C4-2B (cell line): ENCODE data around the gene RAB17.

ENCODE experiments used
- H3K27ac ChIP-seq: fragments of 450-650 bp; 2 replicates; pipeline ENCODE4 v1.5.1; 2017
- CTCF ChIP-seq: fragments of 450-650 bp; conservative IDR thresholded peaks from 2 replicates; pipeline ENCODE4 v1.5.1; 2017; ENCODE audit warnings: mild to moderate bottlenecking
- ZFX ChIP-seq: fragments of 450-650 bp; IDR thresholded peaks from 2 replicates; pipeline ENCODE4 v1.6.1; 2017

The RAB17 gene

GRCh38 chr2:237541243-237541642 is 49.3 kb downstream of the RAB17 start:
- H3K27ac ChIP-seq, result peak overlapping the region; percentile 26; the same call in 1 of the 2 replicates
- no peak for TF ChIP-seq CTCF
- TF ChIP-seq ZFX, result no peak

- no peak for TF ChIP-seq ZFX
- no peak for TF ChIP-seq CTCF
These were observed 49.7 kb downstream of the RAB17 start for GRCh38 chr2:237540823-237541222.

GRCh38 chr2:237540223-237540775 is 50.2 kb downstream of the RAB17 start:
- peak overlapping the region; percentile 26; the same call in 1 of the 2 replicates for H3K27ac ChIP-seq
- TF ChIP-seq ZFX (no peak), CTCF (no peak)

More at GRCh38 chr2:237540823-237541222, 49.7 kb downstream of the RAB17 start:
- H3K27ac ChIP-seq, result peak overlapping the region; percentile 26; the same call in 1 of the 2 replicates

GRCh38 chr2:237539681-237540080 is 50.9 kb downstream of the RAB17 start:
- H3K27ac ChIP-seq, result no peak overlapping the region
- no peak for TF ChIP-seq ZFX
- no peak for TF ChIP-seq CTCF

GRCh38 chr2:237538901-237539300 is 51.6 kb downstream of the RAB17 start:
- TF ChIP-seq ZFX (no peak), CTCF (no peak)
- H3K27ac ChIP-seq, result no peak overlapping the region

- H3K27ac ChIP-seq, result no peak overlapping the region
- TF ChIP-seq CTCF, result no peak
- no peak for TF ChIP-seq ZFX
These were observed 52.4 kb downstream of the RAB17 start for GRCh38 chr2:237538001-237538720.

- H3K27ac ChIP-seq, result no peak overlapping the region
These were observed 53.9 kb downstream of the RAB17 start for GRCh38 chr2:237536617-237537016.

More at GRCh38 chr2:237536617-237537016, 53.9 kb downstream of the RAB17 start:
- TF ChIP-seq CTCF, result no peak
